HepG2 (cell line): Measurements from ENCODE around the gene INSR. TPM values are rescaled to one million over a fixed set of nuclear protein-coding genes. Genes with fewer than 3 reads are reported as not detected.
A peak's percentile ranks its signal among the peaks of the same experiment; 100 is the strongest.

Source experiments
- ARID2 ChIP-seq: sonication (generic); formaldehyde crosslinking; IDR thresholded peaks from 2 replicates; pipeline ENCODE4 v1.8.1; 2022; ENCODE audit warnings: mild to moderate bottlenecking, missing genetic modification reagents, borderline replicate concordance
- BHLHE40 ChIP-seq: IDR thresholded peaks from 2 replicates; pipeline ENCODE4 v1.6.1; 2011; ENCODE audit warnings: low read length, improper control_type of control experiment
- CBX1 ChIP-seq: IDR thresholded peaks from one replicate; pipeline ENCODE4 v1.6.1; 2016; ENCODE audit warnings: antibody characterized with exemption, low read depth
- FOXP1 ChIP-seq, 2 experiments: fragments of 450-650 bp in 1 of 2; IDR thresholded peaks; 2 replicates each; pipeline ENCODE4 v1.6.1; 2017 to 2018; ENCODE audit warnings: antibody characterized with exemption in 1 of 2
- ISL2 ChIP-seq: sonication (generic); formaldehyde crosslinking; IDR thresholded peaks from 2 replicates; pipeline ENCODE4 v1.5.0; 2020; ENCODE audit warnings: missing genetic modification reagents
- MAFF ChIP-seq: IDR thresholded peaks from 2 replicates; pipeline ENCODE4 v1.6.1; 2011; ENCODE audit warnings: low read depth, low read length, improper control_type of control experiment
- MEIS1 ChIP-seq: sonication (generic); formaldehyde crosslinking; IDR thresholded peaks from 2 replicates; pipeline ENCODE4 v1.9.0; 2021; ENCODE audit warnings: mild to moderate bottlenecking, missing genetic modification reagents, moderate library complexity, borderline replicate concordance
- MIER3 ChIP-seq: IDR thresholded peaks from 2 replicates; pipeline ENCODE4 v1.6.1; 2016; ENCODE audit warnings: missing compliant biosample characterization, borderline replicate concordance
- MTA1 ChIP-seq: sonication (generic); formaldehyde crosslinking; IDR thresholded peaks from 2 replicates; pipeline ENCODE4 v1.4.0; 2020; ENCODE audit warnings: missing genetic modification reagents, mild to moderate bottlenecking, borderline replicate concordance
- MYNN ChIP-seq: sonication (generic); formaldehyde crosslinking; IDR thresholded peaks from 2 replicates; pipeline ENCODE4 v1.4.0; 2020; ENCODE audit warnings: mild to moderate bottlenecking, low read depth, missing genetic modification reagents
- SETDB1 ChIP-seq: sonication (generic); formaldehyde crosslinking; IDR thresholded peaks from 2 replicates; pipeline ENCODE4 v1.5.1; 2020; ENCODE audit warnings: missing genetic modification reagents, mild to moderate bottlenecking, borderline replicate concordance
- SP5 ChIP-seq: IDR thresholded peaks from 2 replicates; pipeline ENCODE4 v1.6.1; 2016; ENCODE audit warnings: low read depth, borderline replicate concordance
- TBX2 ChIP-seq: sonication (generic); formaldehyde crosslinking; IDR thresholded peaks from 2 replicates; pipeline ENCODE4 v1.5.0; 2020; ENCODE audit warnings: missing genetic modification reagents, mild to moderate bottlenecking, borderline replicate concordance
- TBX3 ChIP-seq: fragments of 450-650 bp; IDR thresholded peaks from 2 replicates; pipeline ENCODE4 v1.6.1; 2017; ENCODE audit warnings: antibody characterized with exemption, mild to moderate bottlenecking, inconsistent platforms, borderline replicate concordance
- TERF1 ChIP-seq: sonication (generic); formaldehyde crosslinking; IDR thresholded peaks from 2 replicates; pipeline ENCODE4 v1.8.0; 2022; ENCODE audit warnings: mild to moderate bottlenecking, missing genetic modification reagents, moderate library complexity
- ZC3H4 ChIP-seq: sonication (generic); formaldehyde crosslinking; IDR thresholded peaks from 2 replicates; pipeline ENCODE4 v1.4.0; 2020; ENCODE audit warnings: missing genetic modification reagents, borderline replicate concordance
- ZNF12 ChIP-seq: sonication (generic); formaldehyde crosslinking; IDR thresholded peaks from 2 replicates; pipeline ENCODE4 v1.5.0; 2020; ENCODE audit warnings: missing genetic modification reagents
- ZNF18 ChIP-seq: sonication (generic); formaldehyde crosslinking; IDR thresholded peaks from 2 replicates; pipeline ENCODE4 v1.8.0; 2022; ENCODE audit warnings: mild to moderate bottlenecking, missing genetic modification reagents; ENCODE audit not compliant: insufficient replicate concordance
- ZNF230 ChIP-seq: sonication (generic); formaldehyde crosslinking; IDR thresholded peaks from 2 replicates; pipeline ENCODE4 v1.4.0; 2020; ENCODE audit warnings: mild to moderate bottlenecking, missing genetic modification reagents
- ZNF256 ChIP-seq: sonication (generic); formaldehyde crosslinking; conservative IDR thresholded peaks from 2 replicates; pipeline ENCODE4 v1.4.0; 2020; ENCODE audit warnings: missing genetic modification reagents
- ZNF598 ChIP-seq: sonication (generic); formaldehyde crosslinking; IDR thresholded peaks from 2 replicates; pipeline ENCODE4 v1.5.1; 2020; ENCODE audit warnings: mild to moderate bottlenecking, missing genetic modification reagents, borderline replicate concordance
- ZNF644 ChIP-seq: IDR thresholded peaks from 2 replicates; pipeline ENCODE4 v1.6.1; 2016; ENCODE audit warnings: low read depth
- ZNF709 ChIP-seq: sonication (generic); formaldehyde crosslinking; IDR thresholded peaks from 2 replicates; pipeline ENCODE4 v1.5.0; 2020; ENCODE audit warnings: mild to moderate bottlenecking, missing genetic modification reagents
- polyA plus RNA-seq, 8 experiments: library from polyadenylated mRNA; depleted of rRNA in 3 of 8; stranded (reverse) in 7 of 8; unstranded in 1 of 8; fragments of >200 nt; fragmentation: Illumina TruSeq in 4 of 8; extraction: Trizol in 4 of 8; gene quantifications; 2 replicates each; pipeline versions ENCODE4 v1.2.1 to v1.2.3, GENCODE V29; 2011 to 2016; ENCODE audit warnings: low read depth in 4 of 8, missing spikeins in 1 of 8, mixed read lengths in 1 of 8; ENCODE audit not compliant: insufficient read depth in 1 of 8
- total RNA-seq, 5 experiments: library from RNA; depleted of rRNA; stranded (reverse); fragments of >200 nt; fragmentation: Illumina TruSeq; extraction: Trizol; gene quantifications; 2 replicates each; pipeline ENCODE4 v1.2.3, GENCODE V29; 2016; ENCODE audit warnings: low read depth in 1 of 5
- TF ChIP-seq, protein P1 (sequence below): IDR thresholded peaks from 2 replicates; pipeline ENCODE4 v1.6.1; 2016; ENCODE audit warnings: missing compliant biosample characterization, missing genetic modification reagents, borderline replicate concordance
- TF ChIP-seq, protein P2 (sequence below): sonication (generic); formaldehyde crosslinking; IDR thresholded peaks from 2 replicates; pipeline ENCODE4 v1.5.1; 2020; ENCODE audit warnings: missing genetic modification reagents, mild to moderate bottlenecking, borderline replicate concordance

INSR gene
- total and polyA plus RNA-seq, 2 of the 13 experiments (the other 11 are each of a cell fraction or from before 2014, with no cell fraction given) = 24.2 to 29.8 TPM

GRCh38 chr19:7293762-7294557 lies at the start of gene INSR (continued):
- TF ChIP-seq ZC3H4 (CRISPR knock-in tag) = no peak
- no peak for TF ChIP-seq ZNF598 (CRISPR knock-in tag)
- TF ChIP-seq SETDB1 = no peak
- no peak; the same call in 1 of the 2 replicates for TF ChIP-seq ZNF256 (CRISPR knock-in tag)
- TF ChIP-seq BHLHE40 = peak; percentile 42; the same call in 1 of the 2 replicates
- TF ChIP-seq MTA1 (CRISPR knock-in tag) = no peak
- TF ChIP-seq ZNF18 (CRISPR knock-in tag) = no peak
- no peak for TF ChIP-seq MYNN (CRISPR knock-in tag)
- TF ChIP-seq ZNF230 (CRISPR knock-in tag) = no peak
- no peak for TF ChIP-seq MEIS1 (CRISPR knock-in tag)
- TF ChIP-seq TBX2 (CRISPR knock-in tag) = 0 out of 2 replicates have a peak, but pooled peaks have one; percentile 24
- peak; percentile 23; the same call in 1 of the 2 replicates for TF ChIP-seq MIER3 (CRISPR knock-in tag)
- no peak for TF ChIP-seq TBX3
- TF ChIP-seq TERF1 (CRISPR knock-in tag) = no peak
- TF ChIP-seq MAFF = no peak
- TF ChIP-seq, protein P1, sequence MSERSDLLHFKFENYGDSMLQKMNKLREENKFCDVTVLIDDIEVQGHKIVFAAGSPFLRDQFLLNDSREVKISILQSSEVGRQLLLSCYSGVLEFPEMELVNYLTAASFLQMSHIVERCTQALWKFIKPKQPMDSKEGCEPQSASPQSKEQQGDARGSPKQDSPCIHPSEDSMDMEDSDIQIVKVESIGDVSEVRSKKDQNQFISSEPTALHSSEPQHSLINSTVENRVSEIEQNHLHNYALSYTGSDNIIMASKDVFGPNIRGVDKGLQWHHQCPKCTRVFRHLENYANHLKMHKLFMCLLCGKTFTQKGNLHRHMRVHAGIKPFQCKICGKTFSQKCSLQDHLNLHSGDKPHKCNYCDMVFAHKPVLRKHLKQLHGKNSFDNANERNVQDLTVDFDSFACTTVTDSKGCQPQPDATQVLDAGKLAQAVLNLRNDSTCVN (CRISPR knock-in tag) = peak; percentile 35; the same call in 1 of the 2 replicates
- peak; percentile 87; the same call in 1 of the 2 replicates for TF ChIP-seq SP5 (CRISPR knock-in tag)
- TF ChIP-seq ARID2 (CRISPR knock-in tag) = no peak
- TF ChIP-seq ZNF709 = no peak
- peak; percentile 62 for TF ChIP-seq CBX1
- peak; percentile 62 for TF ChIP-seq ISL2 (CRISPR knock-in tag)
- no peak for TF ChIP-seq FOXP1 (IDR thresholded peaks at IDR 0.05)
- TF ChIP-seq FOXP1 (CRISPR knock-in tag; IDR thresholded peaks at IDR 0.05) = peak; percentile 70
- no peak for TF ChIP-seq ZNF644 (CRISPR knock-in tag)
- no peak for TF ChIP-seq ZNF12
- TF ChIP-seq, protein P2, sequence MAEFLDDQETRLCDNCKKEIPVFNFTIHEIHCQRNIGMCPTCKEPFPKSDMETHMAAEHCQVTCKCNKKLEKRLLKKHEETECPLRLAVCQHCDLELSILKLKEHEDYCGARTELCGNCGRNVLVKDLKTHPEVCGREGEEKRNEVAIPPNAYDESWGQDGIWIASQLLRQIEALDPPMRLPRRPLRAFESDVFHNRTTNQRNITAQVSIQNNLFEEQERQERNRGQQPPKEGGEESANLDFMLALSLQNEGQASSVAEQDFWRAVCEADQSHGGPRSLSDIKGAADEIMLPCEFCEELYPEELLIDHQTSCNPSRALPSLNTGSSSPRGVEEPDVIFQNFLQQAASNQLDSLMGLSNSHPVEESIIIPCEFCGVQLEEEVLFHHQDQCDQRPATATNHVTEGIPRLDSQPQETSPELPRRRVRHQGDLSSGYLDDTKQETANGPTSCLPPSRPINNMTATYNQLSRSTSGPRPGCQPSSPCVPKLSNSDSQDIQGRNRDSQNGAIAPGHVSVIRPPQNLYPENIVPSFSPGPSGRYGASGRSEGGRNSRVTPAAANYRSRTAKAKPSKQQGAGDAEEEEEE (CRISPR knock-in tag) = no peak
